Coronary artery (tissue), 2 donors: ENCODE results near the gene EEFSEC.

Experiments used
- DNase-seq: peaks from one replicate; pipeline ENCODE4 v3.0.0-alpha.2; 2017; ENCODE audit warnings: low spot score
- H3K27ac ChIP-seq, 2 donors: fragments of 200-600 bp; sonication (generic); one replicate each; pipeline ENCODE4 v1.5.1; 2016 to 2019
- H3K4me3 ChIP-seq: fragments of 200-600 bp; sonication (generic); 2 replicates; pipeline ENCODE4 v1.5.1; 2016; ENCODE audit warnings: mild to moderate bottlenecking, moderate library complexity
- CTCF ChIP-seq: fragments of 200-600 bp; sonication (generic); IDR thresholded peaks from one replicate; pipeline ENCODE4 v1.5.1; 2019; ENCODE audit warnings: antibody characterized with exemption

Gene EEFSEC

GRCh38 chr3:128232376-128233178 lies 79.3 kb downstream of the EEFSEC start:
- no peak overlapping the region for H3K27ac ChIP-seq
- TF ChIP-seq CTCF: no peak
- peak; percentile 64 for DNase-seq
- no peak overlapping the region for H3K4me3 ChIP-seq

GRCh38 chr3:128235207-128235926 lies 82.1 kb downstream of the EEFSEC start:
- Histone ChIP-seq H3K4me3 (no peak overlapping the region), H3K27ac (no peak overlapping the region)
- no peak for TF ChIP-seq CTCF
- no peak for DNase-seq

GRCh38 chr3:128236657-128237056 lies 83.4 kb downstream of the EEFSEC start:
- no peak for TF ChIP-seq CTCF

GRCh38 chr3:128237348-128238183 lies 84.3 kb downstream of the EEFSEC start:
- no peak for TF ChIP-seq CTCF
- Histone ChIP-seq H3K4me3 (no peak overlapping the region), H3K27ac (no peak overlapping the region)
- DNase-seq: no peak

More at GRCh38 chr3:128236657-128237056, 83.4 kb downstream of the EEFSEC start:
- no peak overlapping the region for H3K27ac ChIP-seq
- no peak for DNase-seq
- H3K4me3 ChIP-seq: no peak overlapping the region

- DNase-seq: no peak
- TF ChIP-seq CTCF: no peak
These were observed 84.9 kb downstream of the EEFSEC start for GRCh38 chr3:128238184-128238489.

GRCh38 chr3:128239304-128239703 lies 86.0 kb downstream of the EEFSEC start:
- no peak for TF ChIP-seq CTCF
- Histone ChIP-seq H3K4me3 (no peak overlapping the region), H3K27ac (no peak overlapping the region)
- DNase-seq: no peak

More at GRCh38 chr3:128238184-128238489, 84.9 kb downstream of the EEFSEC start:
- no peak overlapping the region for H3K4me3 ChIP-seq
- no peak overlapping the region for H3K27ac ChIP-seq
